Measurements from ENCODE around the gene ARHGAP20.

- TF ChIP-seq, protein P1, sequence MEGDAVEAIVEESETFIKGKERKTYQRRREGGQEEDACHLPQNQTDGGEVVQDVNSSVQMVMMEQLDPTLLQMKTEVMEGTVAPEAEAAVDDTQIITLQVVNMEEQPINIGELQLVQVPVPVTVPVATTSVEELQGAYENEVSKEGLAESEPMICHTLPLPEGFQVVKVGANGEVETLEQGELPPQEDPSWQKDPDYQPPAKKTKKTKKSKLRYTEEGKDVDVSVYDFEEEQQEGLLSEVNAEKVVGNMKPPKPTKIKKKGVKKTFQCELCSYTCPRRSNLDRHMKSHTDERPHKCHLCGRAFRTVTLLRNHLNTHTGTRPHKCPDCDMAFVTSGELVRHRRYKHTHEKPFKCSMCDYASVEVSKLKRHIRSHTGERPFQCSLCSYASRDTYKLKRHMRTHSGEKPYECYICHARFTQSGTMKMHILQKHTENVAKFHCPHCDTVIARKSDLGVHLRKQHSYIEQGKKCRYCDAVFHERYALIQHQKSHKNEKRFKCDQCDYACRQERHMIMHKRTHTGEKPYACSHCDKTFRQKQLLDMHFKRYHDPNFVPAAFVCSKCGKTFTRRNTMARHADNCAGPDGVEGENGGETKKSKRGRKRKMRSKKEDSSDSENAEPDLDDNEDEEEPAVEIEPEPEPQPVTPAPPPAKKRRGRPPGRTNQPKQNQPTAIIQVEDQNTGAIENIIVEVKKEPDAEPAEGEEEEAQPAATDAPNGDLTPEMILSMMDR (IDR thresholded peaks at IDR 0.05), result no peak
- TF ChIP-seq POLR2A (IDR thresholded peaks at IDR 0.05), result no peak
Observed at GRCh38 chr11:110752890-110753289, 40.7 kb upstream of the ARHGAP20 start.

All from thyroid gland (tissue), 4 donors.